Measurements from ENCODE around the gene BAK1. TPM values are rescaled to one million over a fixed set of nuclear protein-coding genes. Genes with fewer than 3 reads are reported as not detected.

BAK1 gene
- total and polyA plus RNA-seq, 2 donors (not counting 3 experiments of a cell fraction or from before 2014, with no cell fraction given): 25.4 to 37.1 TPM

GRCh38 chr6:33575211-33575610 is 4.9 kb downstream of the BAK1 start:
- no peaks in the 10 kb centered on the region for H4K20me1 ChIP-seq (replicated peaks; ENCODE audit: control insufficient read depth, extremely low read depth, insufficient read depth, low read length)
- H3K36me3 ChIP-seq (ENCODE audit: control insufficient read depth in 2 of 2, extremely low read depth in 1 of 2, insufficient read depth in 2 of 2, low read length in 2 of 2): peaks cover 13 to 27% of the 10 kb centered on the region in 2 experiments
- H3K27ac ChIP-seq (ENCODE audit: insufficient read depth, low read depth, low read length): no peak overlapping the region
- no peak overlapping the region for H2AFZ ChIP-seq (ENCODE audit: low read depth, low read length)
- peaks cover 25% of the 10 kb centered on the region for H3K4me1 ChIP-seq (ENCODE audit: control insufficient read depth, extremely low read depth, insufficient read depth, low read length)
- H3K9me3 ChIP-seq (replicated peaks; ENCODE audit: control insufficient read depth, insufficient read depth, low read length): no peaks in the 10 kb centered on the region
- FAIRE-seq: no peak
- DNase-seq (ENCODE audit: low read depth, low spot score): no peak
- no peaks in the 10 kb centered on the region for H3K9me1 ChIP-seq (replicated peaks; ENCODE audit: control insufficient read depth, extremely low read depth, insufficient read depth, low read length)
- dilution Hi-C loops (cut with MboI; ENCODE audit: extremely low pct_ligation_motif_present, low sequenced_read_pairs) (no loop called here), intact Hi-C loops (cut with micrococcal nuclease) (loop anchor here (5.0 to 10.0 kb wide), 2 partner anchors 123 to 260 kb away; partner anchors contain the start of genes TAPBP, ZBTB22 and ZBTB9)
- no peaks in the 10 kb centered on the region for H3K27me3 ChIP-seq (ENCODE audit: control insufficient read depth in 2 of 2, insufficient read depth in 2 of 2, low read length in 2 of 2)
- H3K4me2 ChIP-seq (ENCODE audit: insufficient read depth, low read length): no peak overlapping the region
- POLR2A ChIA-PET: no interaction called here
- H3K9ac ChIP-seq (replicated peaks; ENCODE audit: extremely low read depth, insufficient read depth, low read length): no peak overlapping the region
- H3K4me3 ChIP-seq (replicated peaks in 1 of 3; ENCODE audit: insufficient read depth in 1 of 3, low read depth in 1 of 3, low read length in 3 of 3): no peak overlapping the region
- peaks cover 31% of the 10 kb centered on the region for H3K79me2 ChIP-seq (ENCODE audit: control insufficient read depth, insufficient read depth, low read length)
- no TSS peak for BruUV-seq (replicated peaks)
- CTCF ChIA-PET: no interaction called here
- TF ChIP-seq FOS (IDR thresholded peaks at IDR 0.05; ENCODE audit: borderline replicate concordance, insufficient read depth, low read length) (no peak), POLR2A (IDR thresholded peaks at IDR 0.05; ENCODE audit: low read depth, low read length) (no peak), POLR2AphosphoS5 (IDR thresholded peaks at IDR 0.05; ENCODE audit: insufficient read depth, low read depth, low read length) (no peak), MYC (IDR thresholded peaks at IDR 0.05; ENCODE audit: low read depth, low read length) (no peak)

DNA sequence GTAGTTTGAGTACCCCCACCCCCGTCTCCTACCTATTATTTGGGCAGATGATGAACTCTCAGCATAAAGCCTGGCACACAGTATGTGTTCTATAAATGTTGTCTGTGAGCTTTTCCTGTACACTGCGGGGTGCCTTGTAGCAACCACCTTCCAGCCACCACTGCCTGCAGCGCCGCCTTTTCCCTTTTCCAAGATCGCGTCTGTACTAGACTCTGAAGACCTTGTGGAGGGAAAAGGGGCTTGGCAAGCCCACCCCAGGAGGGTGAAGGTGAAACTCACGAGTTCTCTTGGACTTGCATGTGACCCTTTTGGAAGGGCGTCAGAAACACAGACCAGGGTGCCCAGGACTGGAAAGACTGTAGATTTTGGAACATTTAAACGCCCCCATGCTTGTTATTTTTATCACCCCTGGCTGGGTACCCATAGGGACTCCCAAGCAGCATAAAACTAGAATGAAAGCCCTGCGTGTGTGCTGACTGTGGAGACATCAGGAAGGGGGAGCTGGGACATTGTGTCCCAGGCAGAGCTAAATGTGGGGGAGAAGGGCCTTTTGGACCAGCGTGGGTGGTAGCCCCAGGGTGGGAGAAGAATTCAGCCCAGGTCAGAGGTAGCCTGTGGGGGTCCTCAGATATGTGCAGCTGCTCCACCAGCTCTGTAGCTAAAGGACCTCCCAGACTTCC is 8.3 kb downstream of the BAK1 start:
- intact Hi-C loops (cut with micrococcal nuclease): loop anchor here (10.0 kb wide), 1 partner anchor 257 kb away; the partner anchor contains the start of genes TAPBP and ZBTB22

More for the DNA sequence above, 8.3 kb downstream of the BAK1 start:
- DNase-seq (ENCODE audit: low read depth, low spot score) (no peak), FAIRE-seq (no peak)
- Histone ChIP-seq H3K4me3 (replicated peaks in 1 of 3; ENCODE audit: insufficient read depth in 1 of 3, low read depth in 1 of 3, low read length in 3 of 3) (peak overlapping the region; percentile 75 to 81 (median 79)), H2AFZ (ENCODE audit: low read depth, low read length) (peak overlapping the region; percentile 94), H4K20me1 (replicated peaks; ENCODE audit: control insufficient read depth, extremely low read depth, insufficient read depth, low read length) (no peaks in the 10 kb centered on the region), H3K4me1 (ENCODE audit: control insufficient read depth, extremely low read depth, insufficient read depth, low read length) (peaks cover 11% of the 10 kb centered on the region), H3K27ac (ENCODE audit: insufficient read depth, low read depth, low read length) (no peak overlapping the region), H3K27me3 (ENCODE audit: control insufficient read depth in 2 of 2, insufficient read depth in 2 of 2, low read length in 2 of 2) (no peaks in the 10 kb centered on the region), H3K9me3 (replicated peaks; ENCODE audit: control insufficient read depth, insufficient read depth, low read length) (no peaks in the 10 kb centered on the region), H3K9ac (replicated peaks; ENCODE audit: extremely low read depth, insufficient read depth, low read length) (peak overlapping the region; percentile 27), H3K4me2 (ENCODE audit: insufficient read depth, low read length) (peak overlapping the region; percentile 92), H3K36me3 (ENCODE audit: control insufficient read depth in 2 of 2, extremely low read depth in 1 of 2, insufficient read depth in 2 of 2, low read length in 2 of 2) (peaks cover 13 to 24% of the 10 kb centered on the region in 2 experiments), H3K79me2 (ENCODE audit: control insufficient read depth, insufficient read depth, low read length) (peaks cover 2% of the 10 kb centered on the region), H3K9me1 (replicated peaks; ENCODE audit: control insufficient read depth, extremely low read depth, insufficient read depth, low read length) (no peaks in the 10 kb centered on the region)
- ChIA-PET CTCF (interaction anchor here (0.9 kb wide), 1 partner anchor 10 kb away, joined by 3 read pairs; no protein-coding TSS in a partner anchor), POLR2A (no interaction called here)
- BruUV-seq (replicated peaks): no TSS peak
- dilution Hi-C loops (cut with MboI; ENCODE audit: extremely low pct_ligation_motif_present, low sequenced_read_pairs): no loop called here
- TF ChIP-seq JUN (IDR thresholded peaks at IDR 0.05; ENCODE audit: borderline replicate concordance, insufficient read depth, insufficient read length, low read depth): no peak
- TF ChIP-seq FOS (IDR thresholded peaks at IDR 0.05; ENCODE audit: borderline replicate concordance, insufficient read depth, low read length): no peak
- TF ChIP-seq EZH2 (IDR thresholded peaks at IDR 0.05; ENCODE audit: borderline replicate concordance, low read depth, low read length, severe bottlenecking): no peak
- TF ChIP-seq MYC (IDR thresholded peaks at IDR 0.05; ENCODE audit: low read depth, low read length): no peak
- no peak for TF ChIP-seq CTCF (IDR thresholded peaks at IDR 0.05; ENCODE audit: extremely low read depth in 1 of 2, insufficient read depth in 1 of 2, low read depth in 1 of 2, low read length in 2 of 2)
- no peak for TF ChIP-seq POLR2AphosphoS5 (IDR thresholded peaks at IDR 0.05; ENCODE audit: insufficient read depth, low read depth, low read length)
- TF ChIP-seq GATA2 (IDR thresholded peaks at IDR 0.05; ENCODE audit: insufficient read depth, insufficient read length, low read depth, low read length): no peak
- no peak for TF ChIP-seq MAX (IDR thresholded peaks at IDR 0.05; ENCODE audit: insufficient read depth, insufficient read length)
- no peak for TF ChIP-seq POLR2A (IDR thresholded peaks at IDR 0.05; ENCODE audit: low read depth, low read length)
